HG02610 (cell line): Measurements from ENCODE around the gene CFAP92.
"Not testable (repeated sequence)": the region's sequence is repeated elsewhere in the genome, so short reads cannot be mapped to it uniquely, and the experiment has no call there.

Experiments used
- ATAC-seq: cut with Tn5 transposase; IDR thresholded peaks from one replicate; pipeline ENCODE4 v1.9.1; 2021; ENCODE audit warnings: mild to moderate bottlenecking, moderate library complexity; ENCODE audit not compliant: unreplicated experiment

The CFAP92 gene

GRCh38 chr3:128942161-128942952 lies 51.5 kb downstream of the CFAP92 start:
- ATAC-seq = no peak

DNA sequence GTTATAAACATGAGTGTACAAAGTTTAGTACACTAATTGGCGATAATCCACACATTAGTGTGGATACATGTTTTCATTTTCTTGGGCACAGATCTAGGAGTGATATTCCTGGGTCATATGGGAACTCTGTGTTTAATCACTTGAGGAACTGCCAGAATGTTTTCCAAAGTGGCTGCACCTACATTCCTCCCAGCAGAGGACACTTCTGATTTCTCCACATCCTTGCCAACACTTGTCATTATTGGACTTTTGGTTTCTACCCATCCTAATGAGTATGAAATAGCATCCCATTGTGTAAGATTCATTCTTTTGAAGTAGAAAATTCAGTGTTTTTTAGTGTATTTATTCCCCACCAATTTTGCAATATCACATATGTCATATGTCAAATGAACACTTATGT lies 53.6 kb downstream of the CFAP92 start:
- no peak for ATAC-seq

DNA sequence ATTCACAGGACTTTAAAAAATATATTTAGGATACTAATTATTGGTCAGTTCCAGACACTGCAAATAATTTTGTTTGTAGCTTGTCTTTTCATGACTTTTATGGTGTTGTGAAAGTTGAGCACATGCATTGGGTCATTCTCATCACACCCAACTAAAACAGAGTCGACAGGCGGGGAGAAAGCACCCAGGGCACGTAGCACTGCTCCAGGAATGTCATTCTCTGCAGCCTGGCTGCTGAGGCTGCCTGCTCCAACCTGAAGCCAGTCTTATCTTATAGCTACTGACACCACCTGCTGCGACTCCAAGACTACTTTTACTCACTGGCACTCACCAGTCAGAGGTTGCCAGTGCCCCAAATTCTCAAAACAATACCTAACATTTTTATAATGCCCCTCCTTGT lies 57.5 kb downstream of the CFAP92 start:
- ATAC-seq = no peak

DNA sequence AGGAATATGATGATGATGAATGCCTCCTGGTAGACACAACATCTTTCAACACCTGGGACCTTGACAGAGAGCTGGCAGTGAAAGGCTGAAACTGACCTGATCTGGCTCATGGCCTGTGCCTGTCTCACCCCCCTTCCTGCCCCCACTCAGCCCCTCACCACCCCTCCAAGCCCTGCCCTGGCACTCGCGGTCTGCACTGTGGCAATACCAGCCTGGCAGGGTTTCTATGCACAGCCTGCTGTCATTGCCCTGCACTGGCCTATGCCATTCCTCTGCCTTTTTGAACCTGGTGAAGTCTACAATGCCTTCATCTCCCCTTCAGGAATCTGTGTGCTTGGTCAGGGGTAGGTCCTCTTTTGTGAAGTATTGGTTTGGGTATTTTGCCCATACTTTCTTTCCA lies 58.0 kb downstream of the CFAP92 start:
- ATAC-seq = no peak

DNA sequence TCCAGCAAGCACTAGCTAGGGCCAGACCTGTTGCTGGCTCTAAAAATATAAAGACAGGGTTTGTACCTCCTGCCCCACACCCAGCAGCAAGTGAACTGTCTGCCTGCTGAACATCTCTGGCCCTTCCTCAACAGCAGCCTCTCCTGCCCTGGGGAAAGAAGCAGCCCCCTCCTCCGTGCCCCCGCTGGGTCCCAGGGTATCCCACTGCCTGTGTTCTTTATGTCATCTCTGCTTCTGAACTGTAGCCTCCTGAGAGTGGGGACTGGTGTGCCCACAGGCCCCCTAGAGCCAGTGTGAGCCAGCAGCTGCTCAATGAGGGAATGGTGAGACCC lies 60.0 kb downstream of the CFAP92 start:
- no peak for ATAC-seq

- ATAC-seq = no peak
Measured at GRCh38 chr3:128933213-128933921, 60.5 kb downstream of the CFAP92 start.

- ATAC-seq = no peak
Measured at GRCh38 chr3:128932516-128933212, 61.2 kb downstream of the CFAP92 start.

- no peak for ATAC-seq
Measured at GRCh38 chr3:128931046-128931445, 62.8 kb downstream of the CFAP92 start.

GRCh38 chr3:128929364-128929763 lies 64.5 kb downstream of the CFAP92 start:
- no peak for ATAC-seq

- not testable (repeated sequence) for ATAC-seq
Measured at GRCh38 chr3:128923986-128924385, 69.9 kb downstream of the CFAP92 start.

DNA sequence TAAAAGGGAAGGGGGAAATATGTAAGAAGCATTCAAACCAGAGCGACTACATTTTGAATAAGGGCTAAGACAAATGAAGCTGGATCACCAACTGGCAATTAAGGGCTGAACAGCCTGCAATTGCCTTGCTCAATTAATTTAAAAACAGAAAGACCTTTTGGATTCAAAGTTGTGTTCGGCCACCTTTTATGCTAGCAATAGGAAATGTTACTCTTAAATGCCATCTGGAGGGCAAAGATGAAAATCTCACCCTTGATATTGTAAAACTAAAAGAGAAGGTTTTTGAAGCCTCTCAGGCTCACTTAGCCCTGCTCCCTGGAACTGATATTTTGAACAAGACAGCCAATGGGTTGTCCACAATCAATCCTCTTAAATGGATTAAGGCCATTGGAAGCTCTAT lies 70.3 kb downstream of the CFAP92 start:
- ATAC-seq = no peak

GRCh38 chr3:128922804-128923459 lies 70.9 kb downstream of the CFAP92 start:
- no peak for ATAC-seq

- no peak for ATAC-seq
Measured at GRCh38 chr3:128919988-128920387, 73.9 kb downstream of the CFAP92 start.

DNA sequence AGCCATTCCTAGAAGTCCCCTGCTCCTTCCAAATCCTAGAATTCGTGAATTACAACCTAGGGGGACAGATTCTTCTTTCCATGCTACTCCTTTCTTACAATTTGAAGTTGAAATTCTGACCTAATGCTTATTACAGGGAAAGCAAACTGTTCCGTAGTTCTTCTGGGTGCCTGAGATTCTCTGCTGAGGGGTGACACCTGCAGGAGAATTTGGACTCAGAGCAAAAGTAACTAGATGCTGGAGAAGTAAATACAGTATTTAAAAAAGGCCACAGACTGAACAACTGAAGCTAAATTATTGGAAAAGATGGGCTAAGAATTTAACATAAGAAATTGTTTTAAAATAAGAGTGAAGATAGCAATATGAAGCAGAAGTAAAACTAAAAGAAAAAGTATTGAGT lies 76.6 kb downstream of the CFAP92 start:
- ATAC-seq = no peak

GRCh38 chr3:128914966-128915645 lies 78.8 kb downstream of the CFAP92 start:
- ATAC-seq = no peak

GRCh38 chr3:128911911-128912310 lies 82.0 kb downstream of the CFAP92 start:
- no peak for ATAC-seq

GRCh38 chr3:128910006-128910405 lies 83.9 kb downstream of the CFAP92 start:
- ATAC-seq = no peak

- ATAC-seq = no peak
Measured at GRCh38 chr3:128908951-128909350, 84.9 kb downstream of the CFAP92 start.

GRCh38 chr3:128907706-128908445 lies 86.0 kb downstream of the CFAP92 start:
- ATAC-seq = no peak
